K562 (cell line): ENCODE data around the gene GAS2L1. TPM values are rescaled to one million over a fixed set of nuclear protein-coding genes. Genes with fewer than 3 reads are reported as not detected.
A peak's percentile ranks its signal among the peaks of the same experiment; 100 is the strongest.

Experiments used
- ATAC-seq: fragments of 200-7000 bp; cut with Tn5 transposase; 3 replicates; pipeline ENCODE4 v1.9.1; 2020; ENCODE audit warnings: moderate library complexity
- BruUV-seq: library from RNA; stranded (reverse); fragments of 400-500 nt; replicated peaks from 2 replicates; lab custom pipeline; 2021; lab: Mats Ljungman, UMichigan
- CTCF ChIA-PET: fragments of 300-600 bp; formaldehyde crosslinking; extraction: SDS; loops from one replicate; lab custom pipeline; 2021; ENCODE audit warnings: low intra/inter-chr PET ratio; lab: Yijun Ruan, JAX
- POLR2A ChIA-PET: fragments of 300-600, 350-650 bp; sonication (Branson Sonifier 250); formaldehyde crosslinking; extraction: SDS; loops from one replicate; lab custom pipeline; 2021; ENCODE audit warnings: antibody characterized with exemption, inconsistent platforms; lab: Yijun Ruan, JAX
- DNase-seq, 4 experiments: peaks; one replicate each; pipeline versions ENCODE4 v3.0.0 to v3.0.0-alpha.2; 2011 to 2018; ENCODE audit warnings: low spot score in 3 of 4, mixed read lengths in 3 of 4; ENCODE audit errors: extremely low read depth in 1 of 4
- FAIRE-seq: peaks from 2 replicates; lab custom pipeline; 2011; peaks lifted over from hg19 to GRCh38; lab: Jason Lieb, UNC
- H2AFZ ChIP-seq: 2 replicates; pipeline ENCODE4 v1.6.0; 2011; ENCODE audit warnings: low read depth, low read length, control low read depth, inconsistent platforms
- H3K27ac ChIP-seq: fragments of 200-600 bp; 3 replicates; pipeline ENCODE4 v1.8.0; 2011; ENCODE audit warnings: low read depth, mild to moderate bottlenecking, control low read depth, inconsistent platforms, low read length, moderate library complexity, mixed read lengths; ENCODE audit errors: extremely low read depth
- H3K27me3 ChIP-seq, 2 experiments: fragments of 300-600 bp in 1 of 2; 2 replicates in 1 of 2; 3 replicates in 1 of 2; pipeline versions ENCODE4 v1.6.0 to v1.8.0; 2011; ENCODE audit warnings: inconsistent platforms in 2 of 2, low read length in 2 of 2, mild to moderate bottlenecking in 1 of 2, mixed read lengths in 1 of 2, moderate library complexity in 1 of 2; ENCODE audit not compliant: control insufficient read depth in 2 of 2, insufficient read depth in 2 of 2
- H3K36me3 ChIP-seq: fragments of 300-600 bp; 3 replicates; pipeline ENCODE4 v1.8.0; 2011; ENCODE audit warnings: mild to moderate bottlenecking, low read length, inconsistent platforms; ENCODE audit not compliant: control insufficient read depth, insufficient read depth
- H3K4me1 ChIP-seq, 2 experiments: fragments of 200-600 bp in 1 of 2; replicated peaks in 1 of 2; 2 replicates in 1 of 2; 3 replicates in 1 of 2; pipeline versions ENCODE4 v1.5.1 to v1.8.0; 2011; ENCODE audit warnings: inconsistent platforms in 2 of 2, low read length in 2 of 2, mild to moderate bottlenecking in 1 of 2, mixed read lengths in 1 of 2, moderate library complexity in 1 of 2; ENCODE audit not compliant: control insufficient read depth in 2 of 2, insufficient read depth in 2 of 2
- H3K4me2 ChIP-seq: 2 replicates; pipeline ENCODE4 v1.6.1; 2011; ENCODE audit warnings: low read length, control low read depth, inconsistent platforms, mixed read lengths; ENCODE audit not compliant: insufficient read depth
- H3K4me3 ChIP-seq: fragments of 200-600 bp; sonication (generic), shearing (Covaris generic); 2 replicates; pipeline ENCODE4 v1.5.1; 2016; ENCODE audit warnings: control low read depth, inconsistent platforms
- H3K79me2 ChIP-seq: fragments of 200-600 bp; 3 replicates; pipeline ENCODE4 v1.8.0; 2011; ENCODE audit warnings: low read length, inconsistent platforms; ENCODE audit not compliant: control insufficient read depth, insufficient read depth
- H3K9ac ChIP-seq, 2 experiments: 2 replicates each; pipeline versions ENCODE4 v1.6.0 to v1.6.1; 2011; ENCODE audit warnings: low read depth in 2 of 2, low read length in 2 of 2, control low read depth in 1 of 2, inconsistent platforms in 1 of 2, mild to moderate bottlenecking in 1 of 2, mixed read lengths in 1 of 2; ENCODE audit not compliant: insufficient read depth in 1 of 2
- H3K9me1 ChIP-seq: one replicate; pipeline ENCODE4 v1.6.0; 2011; ENCODE audit warnings: inconsistent platforms, mild to moderate bottlenecking, low read length, moderate library complexity; ENCODE audit not compliant: control insufficient read depth, insufficient read depth
- H3K9me3 ChIP-seq: replicated peaks from 2 replicates; pipeline ENCODE4 v1.5.1; 2011; ENCODE audit warnings: low read depth, low read length, inconsistent platforms; ENCODE audit not compliant: control insufficient read depth, insufficient read depth
- H4K20me1 ChIP-seq: replicated peaks from 2 replicates; pipeline ENCODE4 v1.6.1; 2011; ENCODE audit warnings: low read length, inconsistent platforms, mixed read lengths; ENCODE audit not compliant: control insufficient read depth, insufficient read depth
- CHD2 ChIP-seq: IDR thresholded peaks from 2 replicates; pipeline ENCODE4 v1.6.1; 2011; ENCODE audit warnings: low read depth, low read length
- MYNN ChIP-seq, 2 experiments: sonication (generic); formaldehyde crosslinking in 1 of 2; IDR thresholded peaks; 2 replicates each; pipeline versions ENCODE4 v1.5.0 to v1.6.1; 2016 to 2020; ENCODE audit warnings: antibody characterized with exemption in 1 of 2, missing genetic modification reagents in 1 of 2
- RBM39 ChIP-seq: fragments of 200-400 bp; formaldehyde crosslinking; optimal IDR thresholded peaks from 2 replicates; pipeline ENCODE3; 2018; ENCODE audit warnings: low read depth, low read length
- ZBTB49 ChIP-seq: sonication (generic); formaldehyde crosslinking; IDR thresholded peaks from 2 replicates; pipeline ENCODE4 v1.8.0; 2022; ENCODE audit warnings: missing genetic modification reagents, mild to moderate bottlenecking, borderline replicate concordance
- WGBS: fragments of 100-300 bp; shearing (Covaris generic); methylation state at CpG from one replicate; pipeline ENCODE4 v1.1.6; 2016; ENCODE audit warnings: low coverage, mixed read lengths; ENCODE audit not compliant: insufficient coverage; ENCODE audit errors: missing lambda C conversion rate; 5-methylcytosine and 5-hydroxymethylcytosine counted together
- in situ Hi-C: fragments of 300-500 bp; cut with MboI; formaldehyde crosslinking; loops from 4 replicates; pipeline ENCODE4 v1.15.0; 2018; ENCODE audit warnings: inconsistent platforms, mixed read lengths
- intact Hi-C: fragments of 100-400 bp; cut with micrococcal nuclease; formaldehyde crosslinking; loops from 2 replicates; pipeline ENCODE4 v1.14.2; 2022
- polyA plus RNA-seq, 8 experiments: library from polyadenylated mRNA; depleted of rRNA in 4 of 8; stranded (reverse) in 5 of 8; unstranded in 3 of 8; fragments of >200 nt; fragmentation: Nextera tagmentation in 2 of 8; fragmentation: Illumina TruSeq in 1 of 8; extraction: Ambion mirVana in 2 of 8; extraction: Trizol in 1 of 8; gene quantifications; 2 replicates each; pipeline versions ENCODE4 v1.2.1 to v1.2.3, GENCODE V29; 2011 to 2014; ENCODE audit warnings: inconsistent platforms in 1 of 8, missing spikeins in 1 of 8
- total RNA-seq, 7 experiments: library from RNA; depleted of rRNA in 6 of 7; stranded (reverse); fragments of >200 nt in 6 of 7; fragmentation: Illumina TruSeq in 2 of 7; extraction: Trizol in 2 of 7; gene quantifications; 2 replicates each; pipeline versions ENCODE4 v1.2.1 to v1.2.3, GENCODE V29; 2011 to 2021; ENCODE audit warnings: low replicate concordance in 1 of 7

GAS2L1 gene
- total and polyA plus RNA-seq, 9 of the 15 experiments (the other 6 are each of a cell fraction or from before 2014, with no cell fraction given) = 0.56 to 19.7 (median 3.2) TPM

GRCh38 chr22:29331658-29332300, 25.3 kb downstream of the GAS2L1 start:
- DNase-seq = no peak

More at GRCh38 chr22:29331658-29332300, 25.3 kb downstream of the GAS2L1 start:
- TF ChIP-seq MYNN (IDR thresholded peaks at IDR 0.05) (no peak), MYNN (CRISPR knock-in tag; IDR thresholded peaks at IDR 0.05) (no peak), RBM39 (no peak), CHD2 (no peak), ZBTB49 (CRISPR knock-in tag) (no peak)
- Histone ChIP-seq H3K9ac (peak overlapping the region in 1 of 2 experiments; percentile 26; a peak in 1 of 4 replicates), H3K4me3 (no peak overlapping the region), H3K36me3 (peaks cover 42% of the 10 kb centered on the region; the same call in 2 of the 3 replicates), H3K79me2 (no peaks in the 10 kb centered on the region), H3K27ac (no peak overlapping the region), H3K4me2 (no peak overlapping the region), H3K4me1 (peaks cover 0 to 10% of the 10 kb centered on the region in 2 experiments; a peak in 2 of 5 replicates), H3K27me3 (no peaks in the 10 kb centered on the region), H3K9me1 (no peaks in the 10 kb centered on the region), H2AFZ (no peak overlapping the region), H4K20me1 (no peaks in the 10 kb centered on the region), H3K9me3 (no peaks in the 10 kb centered on the region)
- intact Hi-C loops = no loop called here
- CTCF ChIA-PET = no interaction called here
- POLR2A ChIA-PET = no interaction called here
- BruUV-seq = no TSS peak
- in situ Hi-C loops = no loop called here
- ATAC-seq (no peak), FAIRE-seq (no peak)
- WGBS = 65% methylated on average over 3 of the region's 14 CpGs
